ENCODE measurements around the gene EFHC1. TPM values are rescaled to one million over a fixed set of nuclear protein-coding genes. Genes with fewer than 3 reads are reported as not detected.
"Not testable (repeated sequence)": the region's sequence is repeated elsewhere in the genome, so short reads cannot be mapped to it uniquely, and the experiment has no call there.

The EFHC1 gene
- total RNA-seq, 1 donor from 2014 or later: 43.7 TPM

DNA sequence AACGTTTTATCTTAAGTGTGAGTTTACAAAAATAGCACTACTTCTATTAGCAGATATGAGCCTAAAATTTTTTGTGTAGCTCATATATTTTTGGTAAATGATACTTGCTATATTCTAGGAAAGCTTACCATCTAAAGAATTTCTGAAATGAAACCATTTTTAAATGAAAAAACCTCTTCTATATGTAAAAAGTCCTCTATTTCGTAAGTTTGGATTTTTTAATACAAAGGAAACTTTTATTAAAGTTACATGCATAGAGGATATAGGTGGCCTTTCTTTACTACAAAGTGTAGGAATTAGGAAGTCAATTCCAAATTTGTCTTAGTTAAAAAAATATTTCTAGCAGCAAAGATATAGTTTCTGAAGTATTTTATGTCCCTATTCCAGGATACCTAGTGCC lies 18.8 kb downstream of the EFHC1 start:
- DNase-seq (ENCODE audit: low read depth, low spot score): no peak
- Mint-ChIP-seq H3K4me3 (no peak overlapping the region), H3K27ac (ENCODE audit: unreplicated experiment) (no peak overlapping the region), H3K9me3 (no peaks in the 10 kb centered on the region), H3K4me1 (no peaks in the 10 kb centered on the region), H3K36me3 (ENCODE audit: low read depth) (peaks cover 30% of the 10 kb centered on the region), H3K27me3 (ENCODE audit: low read depth) (no peaks in the 10 kb centered on the region)
- TF ChIP-seq, protein P1, sequence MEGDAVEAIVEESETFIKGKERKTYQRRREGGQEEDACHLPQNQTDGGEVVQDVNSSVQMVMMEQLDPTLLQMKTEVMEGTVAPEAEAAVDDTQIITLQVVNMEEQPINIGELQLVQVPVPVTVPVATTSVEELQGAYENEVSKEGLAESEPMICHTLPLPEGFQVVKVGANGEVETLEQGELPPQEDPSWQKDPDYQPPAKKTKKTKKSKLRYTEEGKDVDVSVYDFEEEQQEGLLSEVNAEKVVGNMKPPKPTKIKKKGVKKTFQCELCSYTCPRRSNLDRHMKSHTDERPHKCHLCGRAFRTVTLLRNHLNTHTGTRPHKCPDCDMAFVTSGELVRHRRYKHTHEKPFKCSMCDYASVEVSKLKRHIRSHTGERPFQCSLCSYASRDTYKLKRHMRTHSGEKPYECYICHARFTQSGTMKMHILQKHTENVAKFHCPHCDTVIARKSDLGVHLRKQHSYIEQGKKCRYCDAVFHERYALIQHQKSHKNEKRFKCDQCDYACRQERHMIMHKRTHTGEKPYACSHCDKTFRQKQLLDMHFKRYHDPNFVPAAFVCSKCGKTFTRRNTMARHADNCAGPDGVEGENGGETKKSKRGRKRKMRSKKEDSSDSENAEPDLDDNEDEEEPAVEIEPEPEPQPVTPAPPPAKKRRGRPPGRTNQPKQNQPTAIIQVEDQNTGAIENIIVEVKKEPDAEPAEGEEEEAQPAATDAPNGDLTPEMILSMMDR (conservative IDR thresholded peaks at IDR 0.05): no peak

DNA sequence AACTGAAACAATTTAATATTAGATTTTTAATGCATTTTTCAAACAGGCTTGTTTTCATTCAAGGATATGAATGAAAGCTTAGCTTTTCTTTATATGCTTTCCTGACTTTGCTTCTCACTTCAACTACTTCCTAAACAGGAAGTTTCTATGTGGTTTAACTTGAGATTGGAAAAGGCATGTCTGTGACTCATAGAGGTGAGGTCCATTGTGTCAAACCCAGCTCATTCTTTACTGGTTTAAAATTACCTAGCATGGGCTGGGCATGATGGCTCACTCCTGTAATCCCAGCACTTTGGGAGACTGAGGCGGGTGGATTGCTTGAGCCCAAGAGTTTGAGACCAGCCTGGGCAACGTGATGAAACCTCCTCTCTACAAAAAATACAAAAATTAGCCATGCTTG lies 34.4 kb downstream of the EFHC1 start:
- peaks cover 26% of the 10 kb centered on the region for H3K36me3 Mint-ChIP-seq (ENCODE audit: low read depth)
- H3K4me1 Mint-ChIP-seq: no peaks in the 10 kb centered on the region
- no peak for DNase-seq (ENCODE audit: low read depth, low spot score)
- H3K27me3 Mint-ChIP-seq (ENCODE audit: low read depth): no peaks in the 10 kb centered on the region
- TF ChIP-seq, protein P1 (conservative IDR thresholded peaks at IDR 0.05): no peak
- H3K4me3 Mint-ChIP-seq: no peak overlapping the region
- peaks cover 10% of the 10 kb centered on the region for H3K9me3 Mint-ChIP-seq
- H3K27ac Mint-ChIP-seq (ENCODE audit: unreplicated experiment): peak overlapping the region; percentile 57

DNA sequence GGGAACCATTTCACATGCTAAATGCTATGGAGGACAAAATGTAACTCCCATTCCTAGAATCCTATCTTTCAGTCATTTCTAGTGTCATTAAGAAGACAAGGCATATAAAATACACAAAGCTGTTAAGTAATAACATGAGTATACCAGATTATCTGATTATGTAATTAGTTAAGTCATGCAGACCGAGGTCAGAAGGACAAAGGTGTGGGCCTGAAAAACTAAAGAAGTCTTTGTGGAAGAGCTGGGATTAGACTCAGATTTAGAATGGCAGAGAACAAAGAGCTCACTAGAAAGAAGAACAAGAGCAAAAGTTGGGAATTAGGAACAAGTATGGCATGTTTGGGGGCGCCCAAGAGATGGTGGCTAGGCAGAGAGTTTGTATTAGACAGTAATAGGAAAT lies 37.0 kb downstream of the EFHC1 start:
- TF ChIP-seq, protein P1 (conservative IDR thresholded peaks at IDR 0.05): no peak
- no peak overlapping the region for H3K4me3 Mint-ChIP-seq
- H3K9me3 Mint-ChIP-seq: peaks cover 2% of the 10 kb centered on the region
- no peak for DNase-seq (ENCODE audit: low read depth, low spot score)
- no peaks in the 10 kb centered on the region for H3K4me1 Mint-ChIP-seq
- peaks cover 11% of the 10 kb centered on the region for H3K36me3 Mint-ChIP-seq (ENCODE audit: low read depth)
- H3K27me3 Mint-ChIP-seq (ENCODE audit: low read depth): no peaks in the 10 kb centered on the region
- no peak overlapping the region for H3K27ac Mint-ChIP-seq (ENCODE audit: unreplicated experiment)

DNA sequence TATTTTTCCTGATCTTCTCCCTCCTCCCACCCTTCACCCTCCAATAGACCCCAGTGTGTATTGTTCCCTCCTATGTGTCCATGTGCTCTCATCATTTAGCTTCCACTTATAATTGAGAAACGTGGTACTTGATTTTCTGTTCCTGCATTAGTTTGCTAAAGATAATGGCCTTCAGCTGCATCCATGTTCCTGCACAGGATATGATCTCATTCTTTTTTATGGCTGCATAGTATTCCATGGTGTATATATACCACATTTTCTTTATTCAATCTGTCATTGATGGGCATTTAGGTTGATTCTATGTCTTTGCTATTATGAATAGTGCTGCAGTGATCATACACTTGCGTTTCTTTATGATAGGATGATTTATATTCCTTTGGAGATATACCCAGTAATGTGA lies 41.1 kb downstream of the EFHC1 start:
- H3K27me3 Mint-ChIP-seq (ENCODE audit: low read depth): not testable (repeated sequence)

DNA sequence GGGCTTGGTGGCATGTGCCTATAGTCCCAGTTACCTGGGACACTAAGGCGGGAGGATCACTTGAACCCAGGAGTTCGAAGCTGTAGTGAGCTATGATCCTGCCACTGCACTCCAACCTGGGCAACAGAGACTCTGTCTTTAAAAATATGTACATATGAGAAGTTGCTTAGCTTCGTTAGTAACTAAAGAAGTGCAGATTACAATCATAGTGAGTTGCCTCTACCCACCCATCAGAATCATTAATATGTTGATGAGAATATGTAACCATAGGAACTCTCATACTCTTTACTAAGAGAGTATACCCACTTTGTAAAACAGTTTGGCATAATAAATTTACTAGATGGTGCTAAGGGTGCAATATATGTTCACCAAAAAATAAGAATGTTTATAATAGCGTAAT lies 54.0 kb downstream of the EFHC1 start:
- peaks cover 6% of the 10 kb centered on the region for H3K9me3 Mint-ChIP-seq
- no peaks in the 10 kb centered on the region for H3K4me1 Mint-ChIP-seq
- no peak overlapping the region for H3K4me3 Mint-ChIP-seq
- peaks cover 7% of the 10 kb centered on the region for H3K36me3 Mint-ChIP-seq (ENCODE audit: low read depth)
- H3K27ac Mint-ChIP-seq (ENCODE audit: unreplicated experiment): no peak overlapping the region
- no peak for DNase-seq (ENCODE audit: low read depth, low spot score)
- H3K27me3 Mint-ChIP-seq (ENCODE audit: low read depth): no peaks in the 10 kb centered on the region
- TF ChIP-seq, protein P1 (conservative IDR thresholded peaks at IDR 0.05): no peak

More for the DNA sequence above, 41.1 kb downstream of the EFHC1 start:
- not testable (repeated sequence) for H3K4me1 Mint-ChIP-seq; H3K27ac Mint-ChIP-seq (ENCODE audit: unreplicated experiment); H3K9me3 Mint-ChIP-seq; DNase-seq (ENCODE audit: low read depth, low spot score); H3K4me3 Mint-ChIP-seq
- H3K36me3 Mint-ChIP-seq (ENCODE audit: low read depth): peaks cover 12% of the 10 kb centered on the region

DNA sequence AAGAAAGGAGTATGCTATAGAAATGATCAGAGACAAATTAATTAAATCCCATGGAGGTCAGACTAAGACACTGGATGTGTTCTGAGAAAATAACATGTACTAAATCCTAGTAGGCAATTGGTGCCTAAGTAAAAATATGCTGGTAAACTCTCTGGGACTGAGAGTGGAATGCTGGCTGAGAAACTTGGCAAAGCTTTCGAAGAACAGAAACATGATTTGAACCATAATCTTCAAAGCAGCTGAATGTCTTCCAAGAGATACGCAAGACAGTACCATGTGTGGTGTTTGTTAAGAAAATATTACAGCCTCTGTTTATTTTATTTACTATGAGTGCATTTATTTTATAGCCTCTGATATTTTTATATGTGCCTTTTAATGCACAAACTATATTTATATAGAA lies 55.2 kb downstream of the EFHC1 start:
- no peak for DNase-seq (ENCODE audit: low read depth, low spot score)
- Mint-ChIP-seq H3K27ac (ENCODE audit: unreplicated experiment) (no peak overlapping the region), H3K36me3 (ENCODE audit: low read depth) (peaks cover 8% of the 10 kb centered on the region), H3K27me3 (ENCODE audit: low read depth) (no peaks in the 10 kb centered on the region), H3K4me3 (no peak overlapping the region), H3K9me3 (peaks cover 6% of the 10 kb centered on the region), H3K4me1 (no peaks in the 10 kb centered on the region)
- TF ChIP-seq, protein P1 (conservative IDR thresholded peaks at IDR 0.05): no peak
